Measurements from ENCODE around the gene ARHGAP11B. TPM values are rescaled to one million over a fixed set of nuclear protein-coding genes. Genes with fewer than 3 reads are reported as not detected.
"Not testable (repeated sequence)": the region's sequence is repeated elsewhere in the genome, so short reads cannot be mapped to it uniquely, and the experiment has no call there.

The ARHGAP11B gene

DNA sequence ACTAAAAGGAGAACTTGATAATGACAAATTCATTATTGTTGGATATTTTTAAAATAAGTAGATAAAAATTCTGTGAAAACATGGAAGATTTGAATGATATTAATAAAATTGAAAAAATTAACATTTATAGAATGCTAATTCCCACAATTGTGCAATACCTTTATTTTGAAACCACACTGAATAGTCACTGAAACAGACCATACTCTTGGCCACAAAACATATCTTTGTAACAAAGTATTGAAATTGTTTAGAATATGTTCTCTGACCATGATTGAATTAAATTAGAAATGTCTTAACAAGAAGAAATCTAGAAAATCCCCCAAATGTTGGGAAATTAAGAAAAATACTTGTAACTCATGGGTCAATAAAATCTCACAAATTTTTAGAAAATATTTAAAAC, 49.2 kb downstream of the ARHGAP11B start:
- Histone ChIP-seq H3K36me3 (ENCODE audit: low read depth, missing control alignments) (no peaks in the 10 kb centered on the region), H3K4me1 (no peaks in the 10 kb centered on the region), H3K27ac (no peak overlapping the region), H3K9me3 (no peaks in the 10 kb centered on the region), H3K4me3 (no peak overlapping the region), H3K27me3 (no peaks in the 10 kb centered on the region)
- no peak for TF ChIP-seq CTCF (IDR thresholded peaks at IDR 0.05)
- no peak for TF ChIP-seq POLR2A (IDR thresholded peaks at IDR 0.05)
- DNase-seq: no peak
- intact Hi-C loops (cut with DNase I; ENCODE audit: low total_unique reads): no loop called here

GRCh38 chr15:30675891-30676290, 50.0 kb downstream of the ARHGAP11B start:
- H3K9me3 ChIP-seq; H3K27me3 ChIP-seq; H3K36me3 ChIP-seq (ENCODE audit: low read depth, missing control alignments); H3K4me3 ChIP-seq; DNase-seq; H3K4me1 ChIP-seq; intact Hi-C loops (cut with DNase I; ENCODE audit: low total_unique reads); H3K27ac ChIP-seq: not testable (repeated sequence)
- WGBS, 2 donors: 90 to 98% methylated on average over 3 to 4 of the region's 4 CpGs

GRCh38 chr15:30680997-30681396, 55.1 kb downstream of the ARHGAP11B start:
- intact Hi-C loops (cut with DNase I; ENCODE audit: low total_unique reads); H3K4me3 ChIP-seq; H3K27me3 ChIP-seq; H3K4me1 ChIP-seq; H3K9me3 ChIP-seq; H3K27ac ChIP-seq; H3K36me3 ChIP-seq (ENCODE audit: low read depth, missing control alignments); DNase-seq: not testable (repeated sequence)
- WGBS, 2 donors: 86 to 88% methylated on average over 2 to 3 of the region's 3 CpGs

- H3K4me1 ChIP-seq; H3K27me3 ChIP-seq; DNase-seq; H3K36me3 ChIP-seq (ENCODE audit: low read depth, missing control alignments); H3K27ac ChIP-seq; H3K9me3 ChIP-seq; intact Hi-C loops (cut with DNase I; ENCODE audit: low total_unique reads); H3K4me3 ChIP-seq: not testable (repeated sequence)
- WGBS, 2 donors: 58 to 82% methylated on average over 6 of the region's 6 CpGs
These were observed 59.9 kb downstream of the ARHGAP11B start for GRCh38 chr15:30685709-30686285.

GRCh38 chr15:30686651-30687050, 60.7 kb downstream of the ARHGAP11B start:
- WGBS, 2 donors: 42 to 58% methylated on average over 2 of the region's 2 CpGs
- H3K4me1 ChIP-seq: not testable (repeated sequence)

More at GRCh38 chr15:30686651-30687050, 60.7 kb downstream of the ARHGAP11B start:
- DNase-seq; H3K27me3 ChIP-seq; H3K9me3 ChIP-seq; H3K27ac ChIP-seq; H3K4me3 ChIP-seq; intact Hi-C loops (cut with DNase I; ENCODE audit: low total_unique reads); H3K36me3 ChIP-seq (ENCODE audit: low read depth, missing control alignments): not testable (repeated sequence)

Small RNA genes lying within 50 kb of the gene (small RNA-seq; reads per million reads assigned to genes)
- 0 reads per million in 2 donors for gene RF00019
- gene RF00096: 0 reads per million in 2 donors
- gene RN7SL628P: 0 reads per million in 2 donors

Other genes with a start within 250 kb of the ARHGAP11B start
- gene CHRFAM7A, start 232.6 kb upstream of the ARHGAP11B start, total RNA-seq: 10 to 100 TPM; 23.1 to 27.1 TPM
- 9.3 TPM for gene CHRFAM7A, start 232.6 kb upstream of the ARHGAP11B start, polyA plus RNA-seq (ENCODE audit: insufficient read depth, low read depth, low replicate concordance)
- gene GOLGA8R, start 211.9 kb upstream of the ARHGAP11B start, total RNA-seq: 10 to 100 TPM in 1 of 2 donors, 1 to 10 TPM in 1; 9.3 to 24.6 TPM
- gene GOLGA8R, start 211.9 kb upstream of the ARHGAP11B start, polyA plus RNA-seq (ENCODE audit: insufficient read depth, low read depth, low replicate concordance): 7.9 TPM
- gene GOLGA8Q, start 74.1 kb upstream of the ARHGAP11B start, total RNA-seq: 10 to 100 TPM in 1 of 2 donors, 1 to 10 TPM in 1; 7.5 to 20.1 TPM
- 10.4 TPM for gene GOLGA8Q, start 74.1 kb upstream of the ARHGAP11B start, polyA plus RNA-seq (ENCODE audit: insufficient read depth, low read depth, low replicate concordance)
- 10 to 100 TPM in 1 of 2 donors, 1 to 10 TPM in 1; 8.7 to 13.1 TPM for gene GOLGA8H, start 22.1 kb upstream of the ARHGAP11B start, total RNA-seq
- gene GOLGA8H, start 22.1 kb upstream of the ARHGAP11B start, polyA plus RNA-seq (ENCODE audit: insufficient read depth, low read depth, low replicate concordance): 8.6 TPM